RPMI7951 (cell line): ENCODE measurements around the gene OPCML. TPM values are rescaled to one million over a fixed set of nuclear protein-coding genes. Genes with fewer than 3 reads are reported as not detected.
A peak's percentile ranks its signal among the peaks of the same experiment; 100 is the strongest.

Experiments used
- DNase-seq: peaks from one replicate; pipeline ENCODE4 v3.0.0-alpha.2; 2012; ENCODE audit warnings: low read depth
- total RNA-seq: library from RNA; depleted of rRNA; stranded (reverse); fragments of >200 nt; shearing (Covaris generic); gene quantifications from 2 replicates; pipeline ENCODE4 v1.2.3, GENCODE V29; 2014

OPCML gene
- total RNA-seq, 1 experiment from 2014 or later = not detected

GRCh38 chr11:132852361-132852760, 679.9 kb downstream of the OPCML start:
- DNase-seq = no peak

- DNase-seq = no peak
These were observed 681.1 kb downstream of the OPCML start for GRCh38 chr11:132851247-132851646.

GRCh38 chr11:132850266-132850665, 682.0 kb downstream of the OPCML start:
- no peak for DNase-seq

GRCh38 chr11:132848336-132848735, 684.0 kb downstream of the OPCML start:
- DNase-seq = no peak

- DNase-seq = no peak
These were observed 686.2 kb downstream of the OPCML start for GRCh38 chr11:132846075-132846474.

GRCh38 chr11:132844956-132845696, 687.2 kb downstream of the OPCML start:
- peak; percentile 89 for DNase-seq

DNA sequence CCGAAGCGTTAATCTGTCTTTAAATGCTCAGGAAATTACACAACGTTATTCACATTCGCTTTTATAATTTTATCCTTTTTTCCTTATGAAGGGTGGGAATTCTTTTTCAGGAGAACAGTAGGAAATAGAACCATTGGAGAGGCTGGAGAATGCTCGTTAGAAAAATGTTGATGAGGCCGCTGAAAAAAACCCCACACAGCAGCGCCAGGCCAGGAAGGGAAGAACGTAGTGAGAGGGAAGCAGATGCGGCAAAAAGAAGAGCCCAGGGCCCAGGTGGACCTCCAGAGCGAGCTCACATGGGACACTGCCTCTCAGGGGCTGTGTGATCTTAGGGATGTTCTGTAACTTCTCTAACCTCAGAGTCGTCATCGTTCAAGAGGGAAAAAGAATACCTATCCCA, 691.6 kb downstream of the OPCML start:
- no peak for DNase-seq

DNA sequence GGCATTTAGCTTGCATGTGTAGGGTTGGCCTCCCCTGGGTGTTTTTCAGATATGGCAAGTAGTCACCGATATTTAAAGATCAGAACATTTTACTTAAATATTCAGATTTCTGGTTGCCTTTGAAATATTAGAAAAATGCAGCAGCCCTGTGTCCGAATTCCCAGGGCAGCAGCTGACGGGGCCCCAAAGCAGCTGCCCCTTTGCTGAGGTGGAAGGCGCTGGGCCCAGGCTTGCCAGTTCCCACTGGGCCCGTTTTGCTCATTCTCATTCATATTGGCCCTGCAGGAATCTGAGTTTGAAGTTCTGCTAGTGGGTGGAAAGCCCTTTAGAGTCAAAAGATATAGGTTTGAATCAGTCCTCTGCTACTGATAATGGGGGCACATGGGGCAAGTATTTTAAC, 692.1 kb downstream of the OPCML start:
- DNase-seq = no peak

GRCh38 chr11:132839236-132839945, 692.9 kb downstream of the OPCML start:
- no peak for DNase-seq

DNA sequence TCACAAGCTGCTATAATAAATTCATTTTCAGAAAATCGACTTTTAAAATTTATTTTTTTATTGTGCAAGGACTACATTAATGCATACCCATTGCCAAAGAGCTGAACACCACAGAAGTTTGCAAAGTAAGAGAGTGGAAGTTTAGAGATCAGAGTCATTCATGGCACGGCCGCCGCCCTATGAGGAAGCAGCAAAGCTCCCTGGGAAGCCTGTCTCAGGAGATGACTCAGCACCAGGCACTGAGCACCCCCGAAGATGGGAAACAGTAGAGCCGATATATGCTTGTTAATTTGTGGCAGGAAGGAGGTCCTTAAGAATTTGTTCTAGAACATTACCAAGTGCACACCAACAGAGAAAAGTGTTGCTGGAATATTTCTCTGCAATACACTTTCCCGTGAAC, 693.7 kb downstream of the OPCML start:
- peak; percentile 68 for DNase-seq

- DNase-seq = no peak
These were observed 701.0 kb downstream of the OPCML start for GRCh38 chr11:132831272-132831671.

DNA sequence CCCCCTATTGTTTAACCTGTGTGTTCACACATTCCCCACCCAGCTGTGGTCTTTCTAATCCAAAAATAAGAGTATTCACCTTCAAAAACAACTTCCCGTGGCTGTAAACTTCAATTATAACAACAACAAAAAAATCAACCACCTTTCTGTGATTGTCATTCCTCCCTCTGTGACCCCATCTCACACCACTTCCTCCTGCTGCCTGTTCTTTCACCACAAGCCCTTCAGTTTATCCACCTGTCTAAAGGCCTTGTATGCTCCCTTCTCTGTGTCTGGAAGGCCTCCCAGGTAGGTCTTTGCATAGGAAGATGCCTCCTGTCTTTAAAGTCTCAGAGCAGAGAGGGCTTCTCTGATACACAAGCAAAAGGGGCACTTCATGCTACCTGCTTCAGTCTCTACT, 707.7 kb downstream of the OPCML start:
- DNase-seq = no peak

DNA sequence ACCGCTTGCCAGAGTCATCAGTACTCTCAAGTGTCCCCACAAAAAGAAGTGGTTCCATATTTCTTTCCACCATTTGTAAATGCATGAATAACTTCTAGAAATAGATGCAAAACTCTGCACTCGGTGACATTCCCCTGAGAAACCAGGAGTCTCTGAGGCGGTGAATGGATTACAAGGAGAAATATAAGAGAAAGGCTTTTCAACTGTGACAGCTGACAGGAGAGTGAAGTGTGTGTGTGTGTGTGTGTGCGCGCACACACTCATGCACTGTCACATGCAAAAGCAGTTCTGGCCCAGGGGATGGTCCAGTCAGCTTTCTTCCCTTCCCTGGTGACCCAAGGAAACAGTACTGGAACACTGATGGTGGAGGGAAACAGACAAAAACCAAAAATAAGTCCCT, 710.0 kb downstream of the OPCML start:
- no peak for DNase-seq

- no peak for DNase-seq
These were observed 710.8 kb downstream of the OPCML start for GRCh38 chr11:132821499-132821898.

DNA sequence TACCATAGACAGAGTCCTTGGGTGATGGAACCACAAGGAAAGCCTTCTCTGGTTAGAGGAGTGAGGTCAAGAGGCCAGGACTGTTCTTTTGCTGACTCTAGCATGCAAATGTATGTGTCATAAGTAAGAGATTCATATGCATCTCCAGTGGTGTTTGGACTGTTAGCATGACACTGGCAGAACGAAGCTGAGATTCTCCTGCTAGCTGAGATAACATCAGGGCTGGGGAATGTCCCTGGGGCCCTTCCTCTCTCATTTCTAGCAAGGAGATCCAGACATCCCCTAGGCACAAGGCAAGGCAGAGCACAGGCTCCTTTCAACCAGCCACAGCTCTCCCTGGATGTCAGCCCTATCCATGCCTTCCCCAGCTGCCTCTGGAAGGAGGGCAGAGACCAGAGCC, 711.3 kb downstream of the OPCML start:
- peak; percentile 73 for DNase-seq

GRCh38 chr11:132818951-132819350, 713.4 kb downstream of the OPCML start:
- DNase-seq = no peak

- no peak for DNase-seq
These were observed 714.9 kb downstream of the OPCML start for GRCh38 chr11:132817387-132817786.

DNA sequence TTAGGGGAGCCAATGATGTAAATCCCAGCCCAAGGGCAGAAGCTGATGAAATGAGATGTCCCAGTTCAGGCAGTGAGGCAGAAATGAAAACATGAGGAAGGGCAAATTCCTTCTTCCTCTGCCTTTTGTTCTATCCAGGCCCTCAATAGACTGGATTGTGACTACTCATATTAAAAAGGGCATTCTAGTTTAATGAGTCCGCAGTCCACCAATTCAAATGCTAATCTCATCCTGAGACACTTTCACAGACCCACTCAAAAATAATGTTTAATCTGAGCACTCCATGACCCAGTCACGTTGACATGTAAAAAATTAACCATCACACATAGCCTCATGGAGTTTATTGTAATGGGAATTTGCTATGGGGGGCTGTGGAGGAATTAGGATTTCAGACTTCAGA, 717.9 kb downstream of the OPCML start:
- DNase-seq = no peak

DNA sequence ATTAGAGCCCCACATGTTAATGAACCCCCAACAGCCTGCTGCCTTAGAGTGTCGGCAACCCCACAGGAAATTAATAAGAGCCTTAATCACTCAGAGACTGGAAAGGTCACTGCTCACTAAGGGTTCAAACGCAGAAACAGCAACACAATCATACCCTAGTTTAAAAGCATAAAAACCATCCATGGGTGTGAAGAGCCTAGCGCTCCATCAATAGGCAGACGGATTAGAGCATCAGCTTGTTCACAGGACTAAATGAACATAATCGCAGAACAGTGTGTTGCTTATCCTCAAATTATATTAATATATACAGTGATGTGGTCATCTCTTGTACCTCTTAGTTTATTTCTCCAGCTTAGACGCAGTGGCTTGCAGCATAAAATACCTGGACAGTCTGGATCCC, 720.7 kb downstream of the OPCML start:
- no peak for DNase-seq

GRCh38 chr11:132809070-132809469, 723.2 kb downstream of the OPCML start:
- no peak for DNase-seq

DNA sequence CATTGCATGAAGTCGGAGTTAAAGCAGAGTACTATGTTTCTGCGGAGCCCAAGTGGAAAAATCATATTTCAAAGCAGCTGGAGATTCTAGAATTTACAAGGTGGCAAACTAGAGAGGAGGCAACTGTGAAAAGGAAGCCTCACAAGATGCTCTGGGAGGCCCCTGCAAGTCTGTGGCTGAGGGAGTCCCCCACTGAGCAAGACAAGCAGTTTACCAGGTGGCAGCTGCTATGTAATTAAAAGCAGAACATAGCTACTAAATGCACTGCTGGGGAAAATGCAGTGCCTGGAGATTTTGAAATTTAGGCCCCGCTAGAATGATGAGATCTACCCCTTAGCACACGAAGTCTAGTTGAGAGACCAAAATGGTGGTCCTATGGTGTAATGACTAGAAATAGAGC, 728.0 kb downstream of the OPCML start:
- DNase-seq = no peak

DNA sequence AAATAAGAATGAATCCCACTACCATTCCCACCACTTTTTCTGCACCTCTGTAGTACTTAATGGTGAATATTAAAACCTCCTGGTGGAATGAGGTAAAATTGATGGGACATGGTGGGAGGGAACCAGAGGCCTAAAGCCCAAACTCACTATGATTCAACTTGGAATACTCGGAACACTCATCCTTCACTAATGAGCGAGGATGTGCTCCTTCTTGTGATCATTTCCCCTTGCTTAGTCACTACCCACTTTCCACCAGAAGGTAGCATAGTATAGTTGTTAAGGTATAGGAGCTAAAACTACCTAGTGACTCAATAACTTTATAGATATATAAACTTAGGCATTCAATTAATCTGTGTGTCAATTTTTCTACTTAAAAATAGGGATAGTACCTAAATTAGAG, 728.9 kb downstream of the OPCML start:
- no peak for DNase-seq

- DNase-seq = no peak
These were observed 729.4 kb downstream of the OPCML start for GRCh38 chr11:132802947-132803346.

DNA sequence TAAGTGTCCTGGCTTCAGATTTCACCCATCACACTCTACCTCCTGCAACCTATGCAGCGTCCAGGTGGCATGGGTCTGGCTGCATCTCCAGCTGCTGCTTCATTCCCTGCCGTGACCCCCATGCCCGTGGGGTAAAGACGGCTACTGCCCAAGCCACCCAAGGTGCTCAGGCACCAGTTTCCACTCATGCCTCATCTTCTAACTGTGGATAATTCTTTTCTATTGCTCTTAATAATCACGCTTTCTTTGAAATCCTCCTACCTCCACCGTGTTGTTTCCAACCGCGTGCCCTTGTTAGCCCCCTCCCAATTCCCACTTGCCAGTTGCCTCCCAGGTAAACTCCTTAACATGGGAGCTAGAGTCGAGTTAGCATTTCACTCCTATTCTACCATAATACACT, 738.5 kb downstream of the OPCML start:
- DNase-seq = no peak
